NCI-H1105 treated with DMSO at 0.1 percent for 48 hours (cell line): ENCODE results near the gene TMEM151B.
A peak's percentile ranks its signal among the peaks of the same experiment; 100 is the strongest.

Experiments used
- DNase-seq: peaks from one replicate; lab custom pipeline; 2025; lab: John Stamatoyannopoulos, UW

TMEM151B gene

GRCh38 chr6:44264154-44265006 lies 5.9 kb upstream of the TMEM151B start:
- no peak for DNase-seq

DNA sequence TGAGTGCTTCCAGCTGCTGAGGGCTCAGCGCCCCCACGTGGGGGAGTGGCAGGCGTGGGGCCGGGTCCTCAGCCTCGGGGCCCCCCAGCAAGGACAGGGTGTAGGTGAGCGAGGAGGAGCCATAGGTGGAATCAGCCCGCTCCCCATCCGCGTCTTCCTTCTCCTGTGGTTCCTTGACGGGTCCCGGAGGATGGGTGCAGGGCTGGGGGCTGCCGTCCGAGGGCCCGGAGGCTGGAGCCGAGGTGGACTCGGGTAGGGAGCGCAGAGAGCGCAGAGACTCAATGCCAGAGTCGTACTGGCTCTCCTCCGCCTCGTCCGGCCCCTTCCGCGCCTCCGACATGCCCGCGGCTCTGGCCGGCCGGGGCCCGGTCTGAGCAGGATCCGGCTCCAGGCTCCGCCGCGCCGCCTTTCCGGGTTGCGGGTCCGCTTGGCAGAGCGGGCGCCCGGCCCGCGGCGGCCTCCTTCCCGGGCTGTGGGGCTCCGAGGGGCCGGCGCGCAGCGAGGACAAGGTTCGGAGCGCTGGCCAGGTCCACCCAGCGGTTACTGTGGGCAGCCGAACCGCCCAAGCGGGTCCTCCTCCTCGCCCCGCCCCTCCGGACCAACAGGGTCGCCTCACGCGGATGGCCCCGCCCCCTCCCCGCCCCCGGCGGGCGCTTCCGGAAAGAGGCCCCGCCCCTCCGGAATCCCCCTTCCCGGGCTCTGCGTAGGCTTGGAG lies 5.1 kb upstream of the TMEM151B start, which contains the start of gene NFKBIE:
TSS of gene NFKBIE (minus strand) at position 545 of the 715 bp plus-strand sequence. CDS start at position 340, 205 bp downstream.
- peak; percentile 80 for DNase-seq

GRCh38 chr6:44265722-44266233 lies 4.5 kb upstream of the TMEM151B start:
- no peak for DNase-seq

GRCh38 chr6:44266347-44266746 lies 3.9 kb upstream of the TMEM151B start:
- DNase-seq = no peak

- DNase-seq = no peak
Measured at GRCh38 chr6:44267252-44267651, 3.0 kb upstream of the TMEM151B start.

GRCh38 chr6:44268095-44268628 lies 2.1 kb upstream of the TMEM151B start:
- DNase-seq = peak; percentile 83

GRCh38 chr6:44269178-44269920 lies 901 bp upstream of the TMEM151B start:
- no peak for DNase-seq

DNA sequence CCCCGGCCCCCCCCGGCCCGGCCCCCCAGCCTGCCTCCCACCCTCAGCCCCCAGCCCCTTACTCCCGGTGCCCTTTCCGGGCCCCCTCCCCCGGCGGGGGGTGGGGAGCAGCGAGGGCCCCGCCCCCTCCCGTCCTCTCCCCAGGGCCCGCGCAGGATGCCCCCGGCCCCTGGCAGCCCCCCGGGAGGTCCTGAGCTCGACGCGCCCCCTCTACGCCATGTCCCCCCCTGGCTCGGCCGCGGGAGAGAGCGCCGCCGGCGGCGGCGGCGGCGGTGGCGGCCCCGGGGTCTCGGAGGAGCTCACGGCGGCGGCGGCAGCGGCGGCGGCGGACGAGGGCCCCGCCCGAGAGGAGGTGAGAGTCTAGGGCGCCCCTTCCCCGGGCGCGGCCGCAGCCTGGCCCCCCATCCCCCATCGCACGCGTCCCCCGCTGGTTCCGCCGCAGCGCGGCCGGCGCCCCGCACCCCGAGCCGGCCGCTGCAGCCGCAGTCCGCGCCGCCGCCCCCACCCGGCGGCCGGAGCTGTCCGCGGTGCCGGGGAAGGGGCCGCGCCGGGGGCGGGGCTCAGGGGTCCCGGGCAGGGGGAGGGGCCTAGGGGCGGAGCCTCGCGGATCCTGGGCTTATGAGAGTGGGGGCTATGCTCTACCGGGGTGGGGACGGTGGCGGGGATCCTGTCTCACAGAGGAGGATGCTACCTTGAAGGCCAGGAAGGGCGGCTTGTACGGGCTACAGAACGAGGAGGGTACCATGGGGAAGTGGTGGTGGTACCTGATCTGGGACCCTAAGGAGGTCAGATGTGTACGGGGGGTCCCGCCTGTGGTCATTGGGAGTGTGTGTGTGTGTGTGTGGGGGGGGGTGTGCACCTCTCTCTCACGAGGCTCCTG lies 516 bp downstream of the TMEM151B start:
- DNase-seq = peak; percentile 46

DNA sequence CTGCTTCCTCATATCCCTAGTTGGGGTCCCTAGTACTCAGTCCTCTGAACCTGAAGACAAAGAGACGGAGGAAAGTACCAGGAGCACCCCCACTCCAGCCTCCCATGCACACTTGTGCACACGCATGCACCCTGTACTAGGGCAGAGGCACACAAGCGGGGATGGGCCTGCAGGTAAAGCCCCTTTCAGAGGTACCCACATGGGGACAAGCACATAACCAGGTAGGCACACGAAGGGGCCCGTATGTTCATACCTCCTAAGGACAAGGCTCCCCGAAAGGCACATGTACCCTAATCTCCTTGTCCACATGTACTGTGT lies 1.1 kb downstream of the TMEM151B start:
- no peak for DNase-seq

DNA sequence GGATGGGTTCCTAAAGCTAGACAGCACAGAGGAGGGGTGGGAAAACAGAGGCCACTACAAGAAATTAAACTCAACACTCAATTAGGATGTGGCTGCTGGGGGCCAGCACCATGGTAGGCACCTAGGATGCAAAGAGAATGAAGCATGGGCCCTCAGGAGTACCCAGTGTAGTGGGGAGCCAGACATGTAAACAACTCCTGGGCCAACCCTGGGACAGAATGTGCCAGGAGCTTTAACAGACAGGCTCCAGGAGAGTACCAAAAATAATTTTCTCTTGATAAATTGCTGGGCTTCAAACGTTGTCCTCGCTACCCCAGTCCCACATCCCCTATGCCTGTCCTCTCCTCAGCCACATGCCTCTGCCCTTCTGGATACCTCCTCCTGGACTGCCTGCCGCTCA lies 1.7 kb downstream of the TMEM151B start:
- DNase-seq = no peak

DNA sequence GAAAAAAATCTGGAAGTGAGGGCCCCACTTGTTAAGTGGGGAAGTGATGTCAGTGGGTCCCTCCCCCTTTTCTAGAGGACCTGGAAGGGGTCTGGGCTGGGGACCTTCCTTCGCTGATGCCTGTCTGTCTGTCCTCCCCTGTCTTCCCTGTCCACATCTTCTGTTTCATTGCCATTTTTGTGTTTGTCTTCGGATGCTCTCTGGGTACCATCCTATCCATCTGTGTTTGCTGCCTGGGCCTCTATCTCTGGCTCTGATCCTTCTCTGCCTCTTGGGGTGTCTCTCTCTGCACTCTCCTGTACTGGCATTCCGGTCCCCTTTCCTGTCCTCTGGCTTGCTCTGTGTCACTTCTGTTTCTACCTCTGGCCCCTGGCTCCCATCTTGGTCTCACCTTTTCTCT lies 2.3 kb downstream of the TMEM151B start:
- DNase-seq = no peak

GRCh38 chr6:44272999-44273566 lies 2.8 kb downstream of the TMEM151B start:
- no peak for DNase-seq

- no peak for DNase-seq
Measured at GRCh38 chr6:44273617-44274016, 3.4 kb downstream of the TMEM151B start.

DNA sequence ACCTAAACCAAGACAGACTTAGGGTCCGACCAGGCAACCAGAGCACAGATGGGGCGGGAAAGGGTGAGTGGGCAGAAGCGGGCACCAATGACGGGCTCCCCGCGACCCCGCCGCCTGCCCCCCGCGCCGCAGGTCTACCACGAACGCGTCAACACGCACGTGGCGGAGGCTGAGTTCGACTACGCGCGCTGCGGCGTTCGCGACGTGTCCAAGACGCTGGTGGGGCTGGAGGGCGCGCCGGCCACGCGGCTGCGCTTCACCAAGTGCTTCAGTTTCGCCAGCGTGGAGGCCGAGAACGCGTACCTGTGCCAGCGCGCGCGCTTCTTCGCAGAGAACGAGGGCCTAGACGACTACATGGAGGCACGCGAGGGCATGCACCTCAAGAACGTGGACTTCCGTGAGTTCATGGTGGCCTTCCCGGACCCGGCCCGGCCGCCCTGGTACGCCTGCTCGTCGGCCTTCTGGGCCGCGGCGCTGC lies 5.1 kb downstream of the TMEM151B start:
- DNase-seq = no peak

- DNase-seq = no peak
Measured at GRCh38 chr6:44275749-44276648, 5.7 kb downstream of the TMEM151B start.

DNA sequence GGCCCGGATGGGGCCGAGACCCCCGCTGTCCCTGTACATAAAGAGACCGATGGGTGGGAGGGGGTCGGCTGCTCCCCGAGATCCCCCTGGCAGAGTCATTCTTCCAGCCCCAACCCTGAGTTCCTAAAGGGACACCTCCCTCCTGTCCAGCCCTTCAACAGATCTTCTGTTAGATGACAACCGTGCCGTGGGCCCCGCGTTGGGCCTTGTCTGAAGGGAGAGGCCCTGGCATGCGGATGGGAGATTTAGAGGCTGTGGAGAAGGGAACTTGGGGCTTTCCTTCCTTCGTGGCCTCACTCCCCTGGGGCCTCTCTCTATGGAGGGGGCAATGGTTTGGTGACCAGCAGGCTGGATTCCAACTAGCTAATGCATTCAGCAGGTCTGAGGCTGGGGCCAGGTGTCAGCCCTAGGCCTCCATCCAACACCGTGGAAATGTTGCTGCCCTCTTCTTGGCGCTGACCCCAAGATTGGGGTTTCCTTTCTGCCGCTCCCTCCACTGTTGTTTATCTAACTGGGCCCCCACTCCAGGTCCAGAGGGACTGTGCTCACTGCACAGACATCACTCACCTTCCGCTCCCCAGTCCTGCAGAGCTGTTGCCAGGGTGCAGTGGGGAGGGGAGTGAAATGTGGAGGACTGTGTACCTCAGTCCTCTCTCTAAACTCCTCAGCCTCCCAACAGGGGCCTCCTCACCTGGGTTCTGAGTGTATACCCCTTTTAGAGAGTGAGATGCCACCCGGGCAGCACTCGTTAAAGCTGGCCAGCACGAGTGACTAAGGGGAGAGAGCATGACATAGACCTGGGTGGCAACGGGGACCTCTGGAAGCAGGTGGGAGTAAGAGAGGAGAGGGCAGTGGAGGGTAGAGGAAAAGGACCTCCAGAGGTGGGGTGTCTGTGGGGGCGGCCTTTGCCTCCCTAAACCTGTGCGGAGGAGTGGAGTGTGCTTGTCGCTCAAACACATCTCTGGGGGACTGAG lies 6.7 kb downstream of the TMEM151B start:
- no peak for DNase-seq

DNA sequence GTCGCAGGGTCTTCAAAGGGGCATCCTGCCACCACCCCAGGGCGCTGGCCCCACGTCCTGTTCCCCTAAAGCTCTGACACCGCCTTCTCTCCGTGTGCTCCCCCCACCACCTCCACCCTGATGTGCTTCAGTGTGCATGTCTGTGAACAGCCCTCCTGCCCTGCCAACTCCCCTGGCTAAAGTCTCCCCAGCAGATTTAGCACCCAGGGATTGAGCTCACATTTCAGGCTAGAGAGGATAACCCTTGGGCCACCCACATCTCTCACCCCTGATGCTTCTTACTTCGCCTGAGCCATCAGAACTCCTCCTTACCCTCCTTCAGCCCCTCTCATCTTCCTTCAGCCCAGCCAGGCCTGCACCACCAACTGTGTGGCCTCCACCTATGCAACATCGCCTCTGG lies 7.5 kb downstream of the TMEM151B start:
- no peak for DNase-seq

GRCh38 chr6:44278315-44278714 lies 8.1 kb downstream of the TMEM151B start:
- DNase-seq = no peak
